Left ventricle myocardium inferior (tissue), 1 donor: ENCODE results near the gene KLHL6. TPM values are rescaled to one million over a fixed set of nuclear protein-coding genes. Genes with fewer than 3 reads are reported as not detected.

ENCODE experiments used
- DNase-seq: peaks from one replicate; pipeline ENCODE4 v3.0.0-alpha.2; 2020
- H3K27ac ChIP-seq: fragments of 200-600 bp; replicated peaks from 2 replicates; pipeline ENCODE4 v1.8.0; 2021
- H3K27me3 ChIP-seq: fragments of 200-600 bp; 2 replicates; pipeline ENCODE4 v1.8.0; 2021; ENCODE audit warnings: low read depth
- H3K36me3 ChIP-seq: fragments of 200-600 bp; 2 replicates; pipeline ENCODE4 v1.8.0; 2021
- H3K4me1 ChIP-seq: fragments of 200-600 bp; 2 replicates; pipeline ENCODE4 v1.8.0; 2021
- H3K4me3 ChIP-seq: fragments of 200-600 bp; 2 replicates; pipeline ENCODE4 v1.8.0; 2021; ENCODE audit warnings: mild to moderate bottlenecking, moderate library complexity
- H3K9me3 ChIP-seq: fragments of 200-600 bp; replicated peaks from 2 replicates; pipeline ENCODE4 v1.8.0; 2021
- intact Hi-C: fragments of 100-400 bp; cut with micrococcal nuclease; formaldehyde crosslinking; loops from one replicate; pipeline ENCODE4 v1.11.0; 2022
- total RNA-seq: library from RNA; stranded (reverse); fragmentation: NEBNext Ultra II Directional; extraction: Animal tissue kit (Norgen Biotek cat#: 25700); gene quantifications from one replicate; pipeline ENCODE4 v1.2.1, GENCODE V29; 2021
- TF ChIP-seq, protein P1 (sequence below): fragments of 200-600 bp; IDR thresholded peaks from 2 replicates; pipeline ENCODE4 v1.8.0; 2021; ENCODE audit warnings: antibody characterized with exemption, mild to moderate bottlenecking, borderline replicate concordance
- donor health status: DM: no; HTN: yes; CAD: no; lungs with severe emphysema.

KLHL6 gene
- total RNA-seq, 1 donor from 2014 or later: 0.69 TPM

GRCh38 chr3:183537295-183537730 lies 18.2 kb downstream of the KLHL6 start:
- H3K27me3 ChIP-seq: peaks cover 9% of the 10 kb centered on the region
- H3K4me3 ChIP-seq: no peak overlapping the region
- peaks cover 9% of the 10 kb centered on the region for H3K4me1 ChIP-seq
- intact Hi-C loops: no loop called here
- peak; percentile 22 for DNase-seq
- TF ChIP-seq, protein P1, sequence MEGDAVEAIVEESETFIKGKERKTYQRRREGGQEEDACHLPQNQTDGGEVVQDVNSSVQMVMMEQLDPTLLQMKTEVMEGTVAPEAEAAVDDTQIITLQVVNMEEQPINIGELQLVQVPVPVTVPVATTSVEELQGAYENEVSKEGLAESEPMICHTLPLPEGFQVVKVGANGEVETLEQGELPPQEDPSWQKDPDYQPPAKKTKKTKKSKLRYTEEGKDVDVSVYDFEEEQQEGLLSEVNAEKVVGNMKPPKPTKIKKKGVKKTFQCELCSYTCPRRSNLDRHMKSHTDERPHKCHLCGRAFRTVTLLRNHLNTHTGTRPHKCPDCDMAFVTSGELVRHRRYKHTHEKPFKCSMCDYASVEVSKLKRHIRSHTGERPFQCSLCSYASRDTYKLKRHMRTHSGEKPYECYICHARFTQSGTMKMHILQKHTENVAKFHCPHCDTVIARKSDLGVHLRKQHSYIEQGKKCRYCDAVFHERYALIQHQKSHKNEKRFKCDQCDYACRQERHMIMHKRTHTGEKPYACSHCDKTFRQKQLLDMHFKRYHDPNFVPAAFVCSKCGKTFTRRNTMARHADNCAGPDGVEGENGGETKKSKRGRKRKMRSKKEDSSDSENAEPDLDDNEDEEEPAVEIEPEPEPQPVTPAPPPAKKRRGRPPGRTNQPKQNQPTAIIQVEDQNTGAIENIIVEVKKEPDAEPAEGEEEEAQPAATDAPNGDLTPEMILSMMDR: no peak
- no peak overlapping the region for H3K27ac ChIP-seq
- peaks cover 2% of the 10 kb centered on the region for H3K9me3 ChIP-seq
- H3K36me3 ChIP-seq: no peaks in the 10 kb centered on the region

- no peak overlapping the region for H3K4me3 ChIP-seq
- peaks cover 8% of the 10 kb centered on the region for H3K27me3 ChIP-seq
- H3K27ac ChIP-seq: no peak overlapping the region
- intact Hi-C loops: no loop called here
- H3K36me3 ChIP-seq: no peaks in the 10 kb centered on the region
- peaks cover 8% of the 10 kb centered on the region for H3K9me3 ChIP-seq
- H3K4me1 ChIP-seq: peaks cover 5% of the 10 kb centered on the region
- TF ChIP-seq, protein P1: no peak
- DNase-seq: no peak
These were observed 19.1 kb downstream of the KLHL6 start for GRCh38 chr3:183536238-183536880.

DNA sequence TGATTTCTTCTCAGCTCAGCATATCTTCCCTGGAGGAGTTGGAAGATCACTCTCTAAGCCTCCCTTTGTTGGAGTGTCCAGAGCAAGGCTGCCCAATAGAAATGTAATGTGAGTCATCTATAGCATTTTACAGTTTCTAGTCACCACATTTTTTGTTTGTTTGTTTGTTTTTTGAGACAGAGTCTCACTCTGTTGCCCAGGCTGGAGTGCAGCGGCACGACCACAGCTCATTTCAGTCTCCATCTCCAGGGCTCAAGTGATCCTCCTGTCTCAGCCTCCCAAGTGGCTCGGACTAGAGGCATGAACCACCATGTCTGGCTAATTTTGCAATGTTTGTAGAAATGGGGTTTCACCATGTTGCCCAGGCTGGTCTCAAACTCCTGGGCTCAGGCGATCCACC lies 21.3 kb downstream of the KLHL6 start:
- Histone ChIP-seq H3K36me3 (no peaks in the 10 kb centered on the region), H3K4me1 (peaks cover 17% of the 10 kb centered on the region), H3K4me3 (no peak overlapping the region), H3K9me3 (peaks cover 8% of the 10 kb centered on the region), H3K27ac (no peak overlapping the region), H3K27me3 (peaks cover 8% of the 10 kb centered on the region)
- intact Hi-C loops: no loop called here
- TF ChIP-seq, protein P1: no peak
- no peak for DNase-seq

GRCh38 chr3:183533412-183534132 lies 21.9 kb downstream of the KLHL6 start:
- no peak for DNase-seq
- H3K4me3 ChIP-seq: no peak overlapping the region
- TF ChIP-seq, protein P1: no peak
- no peak overlapping the region for H3K27ac ChIP-seq
- no peaks in the 10 kb centered on the region for H3K36me3 ChIP-seq
- peaks cover 17% of the 10 kb centered on the region for H3K4me1 ChIP-seq
- intact Hi-C loops: no loop called here
- H3K9me3 ChIP-seq: peaks cover 8% of the 10 kb centered on the region
- H3K27me3 ChIP-seq: peaks cover 8% of the 10 kb centered on the region

GRCh38 chr3:183532620-183533411 lies 22.7 kb downstream of the KLHL6 start:
- H3K4me3 ChIP-seq: no peak overlapping the region
- TF ChIP-seq, protein P1: no peak
- peaks cover 17% of the 10 kb centered on the region for H3K4me1 ChIP-seq
- peaks cover 8% of the 10 kb centered on the region for H3K9me3 ChIP-seq
- peaks cover 8% of the 10 kb centered on the region for H3K27me3 ChIP-seq
- no peak overlapping the region for H3K27ac ChIP-seq
- no peaks in the 10 kb centered on the region for H3K36me3 ChIP-seq
- DNase-seq: no peak
- intact Hi-C loops: no loop called here
